ENCODE results near the gene CLCN3. TPM values are rescaled to one million over a fixed set of nuclear protein-coding genes. Genes with fewer than 3 reads are reported as not detected.

Gene CLCN3
- total RNA-seq, 1 experiment from 2014 or later, result 42.1 TPM

DNA sequence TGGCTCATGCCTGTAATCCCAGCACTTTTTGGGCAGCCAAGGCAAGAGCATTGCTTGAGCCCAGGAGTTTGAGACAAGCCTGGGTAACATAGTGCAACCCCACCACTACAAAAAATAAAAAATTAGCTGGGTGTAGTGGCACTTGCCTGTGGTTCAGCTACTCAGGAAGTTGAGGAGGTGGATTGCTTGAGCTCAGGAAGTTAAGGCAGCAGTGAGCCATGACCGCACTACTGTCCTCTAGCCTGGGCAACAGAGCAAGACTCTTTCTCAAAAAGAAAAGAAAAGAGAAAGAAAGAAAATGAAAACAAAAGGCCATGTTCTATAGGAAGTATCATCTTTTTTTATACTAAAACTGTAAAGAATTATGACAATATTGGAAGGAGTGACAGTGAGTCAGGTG is 46.5 kb upstream of the CLCN3 start:
- Mint-ChIP-seq H3K4me1 (ENCODE audit: low read depth, unreplicated experiment) (no peaks in the 10 kb centered on the region), H3K9me3 (ENCODE audit: unreplicated experiment) (no peaks in the 10 kb centered on the region), H3K36me3 (ENCODE audit: insufficient read depth, unreplicated experiment) (no peaks in the 10 kb centered on the region), H3K27ac (ENCODE audit: unreplicated experiment) (no peak overlapping the region), H3K27me3 (ENCODE audit: insufficient read depth, unreplicated experiment) (no peaks in the 10 kb centered on the region), H3K4me3 (ENCODE audit: unreplicated experiment) (no peak overlapping the region)
- H3K4me3 ChIP-seq (ENCODE audit: low read depth, low read length), result no peak overlapping the region
- intact Hi-C loops (cut with micrococcal nuclease; ENCODE audit: unreplicated experiment), result no loop called here
- H3K36me3 ChIP-seq (ENCODE audit: control insufficient read depth, insufficient read depth, low read length), result no peaks in the 10 kb centered on the region
- BruUV-seq (replicated peaks), result no TSS peak
- DNase-seq, result no peak
- ChIA-PET CTCF (no interaction called here), POLR2A (no interaction called here)
- no peaks in the 10 kb centered on the region for H3K4me1 ChIP-seq
- TF ChIP-seq, protein P1, sequence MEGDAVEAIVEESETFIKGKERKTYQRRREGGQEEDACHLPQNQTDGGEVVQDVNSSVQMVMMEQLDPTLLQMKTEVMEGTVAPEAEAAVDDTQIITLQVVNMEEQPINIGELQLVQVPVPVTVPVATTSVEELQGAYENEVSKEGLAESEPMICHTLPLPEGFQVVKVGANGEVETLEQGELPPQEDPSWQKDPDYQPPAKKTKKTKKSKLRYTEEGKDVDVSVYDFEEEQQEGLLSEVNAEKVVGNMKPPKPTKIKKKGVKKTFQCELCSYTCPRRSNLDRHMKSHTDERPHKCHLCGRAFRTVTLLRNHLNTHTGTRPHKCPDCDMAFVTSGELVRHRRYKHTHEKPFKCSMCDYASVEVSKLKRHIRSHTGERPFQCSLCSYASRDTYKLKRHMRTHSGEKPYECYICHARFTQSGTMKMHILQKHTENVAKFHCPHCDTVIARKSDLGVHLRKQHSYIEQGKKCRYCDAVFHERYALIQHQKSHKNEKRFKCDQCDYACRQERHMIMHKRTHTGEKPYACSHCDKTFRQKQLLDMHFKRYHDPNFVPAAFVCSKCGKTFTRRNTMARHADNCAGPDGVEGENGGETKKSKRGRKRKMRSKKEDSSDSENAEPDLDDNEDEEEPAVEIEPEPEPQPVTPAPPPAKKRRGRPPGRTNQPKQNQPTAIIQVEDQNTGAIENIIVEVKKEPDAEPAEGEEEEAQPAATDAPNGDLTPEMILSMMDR (IDR thresholded peaks at IDR 0.05; ENCODE audit: insufficient read depth in 1 of 2, low read depth in 1 of 2, low read length in 1 of 2, severe bottlenecking in 1 of 2, unreplicated experiment in 1 of 2), result no peak
- no peaks in the 10 kb centered on the region for H3K27me3 ChIP-seq (replicated peaks; ENCODE audit: control insufficient read depth, insufficient read depth, low read length)
- no peaks in the 10 kb centered on the region for H3K9me3 ChIP-seq

DNA sequence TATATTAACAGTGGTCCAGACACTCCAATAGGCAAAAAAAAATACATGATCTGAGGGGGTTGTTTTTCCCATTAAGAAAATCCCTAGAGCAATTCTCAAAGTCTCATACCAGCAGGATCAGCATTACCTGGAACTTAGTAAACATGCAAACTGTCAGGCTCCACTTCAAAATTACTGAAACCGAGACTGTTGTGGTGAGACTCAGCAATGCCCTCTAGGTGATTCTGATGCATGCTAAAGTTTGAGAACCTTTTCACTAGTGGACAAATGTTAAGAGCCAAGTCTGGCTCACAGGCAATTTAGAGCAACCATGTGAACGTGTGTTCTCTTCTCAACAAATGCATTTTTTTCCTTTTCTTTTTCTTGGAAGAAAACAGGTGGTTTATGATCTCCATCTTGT is 38.2 kb upstream of the CLCN3 start:
- Histone ChIP-seq H3K4me1 (no peaks in the 10 kb centered on the region), H3K36me3 (ENCODE audit: control insufficient read depth, insufficient read depth, low read length) (no peaks in the 10 kb centered on the region), H3K4me3 (ENCODE audit: low read depth, low read length) (no peak overlapping the region), H3K9me3 (no peaks in the 10 kb centered on the region), H3K27me3 (replicated peaks; ENCODE audit: control insufficient read depth, insufficient read depth, low read length) (no peaks in the 10 kb centered on the region)
- H3K27me3 Mint-ChIP-seq (ENCODE audit: insufficient read depth, unreplicated experiment), result no peaks in the 10 kb centered on the region
- DNase-seq, result no peak
- no peaks in the 10 kb centered on the region for H3K36me3 Mint-ChIP-seq (ENCODE audit: insufficient read depth, unreplicated experiment)
- H3K4me3 Mint-ChIP-seq (ENCODE audit: unreplicated experiment), result no peak overlapping the region
- H3K4me1 Mint-ChIP-seq (ENCODE audit: low read depth, unreplicated experiment), result no peaks in the 10 kb centered on the region
- no peaks in the 10 kb centered on the region for H3K9me3 Mint-ChIP-seq (ENCODE audit: unreplicated experiment)
- H3K27ac Mint-ChIP-seq (ENCODE audit: unreplicated experiment), result no peak overlapping the region
- TF ChIP-seq, protein P1 (IDR thresholded peaks at IDR 0.05; ENCODE audit: insufficient read depth in 1 of 2, low read depth in 1 of 2, low read length in 1 of 2, severe bottlenecking in 1 of 2, unreplicated experiment in 1 of 2), result no peak
- no TSS peak for BruUV-seq (replicated peaks)
- CTCF ChIA-PET, result no interaction called here
- intact Hi-C loops (cut with micrococcal nuclease; ENCODE audit: unreplicated experiment), result no loop called here
- POLR2A ChIA-PET, result no interaction called here

DNA sequence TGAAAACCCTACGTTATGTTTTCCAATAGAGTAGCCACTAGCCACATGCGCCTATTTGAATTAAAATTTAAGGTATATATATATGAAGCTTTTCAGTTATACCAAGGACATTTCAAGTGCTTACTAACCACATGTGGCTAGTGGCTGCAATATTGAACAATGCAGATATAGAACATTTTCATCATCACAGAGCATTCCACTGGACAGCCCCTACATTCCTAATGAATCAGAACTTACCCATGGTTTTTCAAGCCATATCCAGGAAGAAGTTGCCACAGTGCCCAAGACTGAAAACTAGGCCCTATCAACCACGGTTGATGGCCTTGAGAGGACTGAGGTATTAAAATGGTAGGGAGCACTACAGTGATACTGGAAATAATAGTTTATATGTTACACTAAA is 37.7 kb upstream of the CLCN3 start:
- Histone ChIP-seq H3K9me3 (no peaks in the 10 kb centered on the region), H3K4me1 (no peaks in the 10 kb centered on the region), H3K36me3 (ENCODE audit: control insufficient read depth, insufficient read depth, low read length) (no peaks in the 10 kb centered on the region), H3K27me3 (replicated peaks; ENCODE audit: control insufficient read depth, insufficient read depth, low read length) (no peaks in the 10 kb centered on the region), H3K4me3 (ENCODE audit: low read depth, low read length) (no peak overlapping the region)
- intact Hi-C loops (cut with micrococcal nuclease; ENCODE audit: unreplicated experiment), result no loop called here
- Mint-ChIP-seq H3K4me1 (ENCODE audit: low read depth, unreplicated experiment) (no peaks in the 10 kb centered on the region), H3K36me3 (ENCODE audit: insufficient read depth, unreplicated experiment) (no peaks in the 10 kb centered on the region), H3K4me3 (ENCODE audit: unreplicated experiment) (no peak overlapping the region), H3K9me3 (ENCODE audit: unreplicated experiment) (no peaks in the 10 kb centered on the region), H3K27ac (ENCODE audit: unreplicated experiment) (no peak overlapping the region), H3K27me3 (ENCODE audit: insufficient read depth, unreplicated experiment) (no peaks in the 10 kb centered on the region)
- CTCF ChIA-PET, result no interaction called here
- BruUV-seq (replicated peaks), result no TSS peak
- no peak for DNase-seq
- POLR2A ChIA-PET, result no interaction called here
- TF ChIP-seq, protein P1 (IDR thresholded peaks at IDR 0.05; ENCODE audit: insufficient read depth in 1 of 2, low read depth in 1 of 2, low read length in 1 of 2, severe bottlenecking in 1 of 2, unreplicated experiment in 1 of 2), result no peak

Measured in Caco-2 (cell line).